Smooth muscle cell (in vitro differentiated cells): ENCODE measurements around the gene TRPM2. TPM values are rescaled to one million over a fixed set of nuclear protein-coding genes. Genes with fewer than 3 reads are reported as not detected.

Experiments
- DNase-seq: peaks from one replicate; lab custom pipeline; 2025; ENCODE audit not compliant: unreplicated experiment; lab: John Stamatoyannopoulos, UW
- H2AFZ ChIP-seq: fragments of 200-600 bp; sonication (generic); 2 replicates; pipeline ENCODE4 v1.6.0; 2016; ENCODE audit warnings: antibody characterized with exemption, low read depth, mild to moderate bottlenecking
- H3F3A ChIP-seq: fragments of 200-600 bp; sonication (generic); 2 replicates; pipeline ENCODE4 v1.6.0; 2017; ENCODE audit warnings: antibody characterized with exemption, low read depth
- H3K27ac ChIP-seq: fragments of 200-600 bp; sonication (generic); 2 replicates; pipeline ENCODE4 v1.5.1; 2016; ENCODE audit warnings: low read depth, mild to moderate bottlenecking
- H3K27me3 ChIP-seq: fragments of 200-600 bp; sonication (generic); 2 replicates; pipeline ENCODE4 v1.6.1; 2016; ENCODE audit warnings: low read depth, mild to moderate bottlenecking
- H3K36me3 ChIP-seq: fragments of 200-600 bp; sonication (generic); 2 replicates; pipeline ENCODE4 v1.5.1; 2016; ENCODE audit warnings: low read depth
- H3K4me1 ChIP-seq: fragments of 200-600 bp; sonication (generic); 2 replicates; pipeline ENCODE4 v1.5.1; 2016; ENCODE audit warnings: low read depth
- H3K4me2 ChIP-seq: fragments of 200-600 bp; sonication (generic); 2 replicates; pipeline ENCODE4 v1.6.0; 2016; ENCODE audit warnings: mild to moderate bottlenecking
- H3K4me3 ChIP-seq: fragments of 200-600 bp; sonication (generic); 2 replicates; pipeline ENCODE4 v1.5.1; 2016; ENCODE audit warnings: mild to moderate bottlenecking
- H3K79me2 ChIP-seq: fragments of 200-600 bp; sonication (generic); 2 replicates; pipeline ENCODE4 v1.6.0; 2016; ENCODE audit warnings: low read depth, mild to moderate bottlenecking
- H3K9ac ChIP-seq: fragments of 200-600 bp; sonication (generic); 2 replicates; pipeline ENCODE4 v1.6.0; 2016; ENCODE audit warnings: low read depth
- H3K9me3 ChIP-seq: fragments of 200-600 bp; sonication (generic); replicated peaks from 2 replicates; pipeline ENCODE4 v1.5.1; 2016; ENCODE audit warnings: low read depth
- H4K20me1 ChIP-seq: fragments of 200-600 bp; sonication (generic); 2 replicates; pipeline ENCODE4 v1.6.0; 2016; ENCODE audit warnings: low read depth
- CTCF ChIP-seq: fragments of 200-600 bp; sonication (generic); IDR thresholded peaks from 2 replicates; pipeline ENCODE4 v1.5.1; 2017; ENCODE audit warnings: borderline replicate concordance, mild to moderate bottlenecking, antibody characterized with exemption; ENCODE audit not compliant: insufficient read depth, poor library complexity, severe bottlenecking
- WGBS: methylation state at CpG from one replicate; pipeline ENCODE4 v1.1.7; 2016; ENCODE audit warnings: low lambda C conversion rate; 5-methylcytosine and 5-hydroxymethylcytosine counted together
- polyA plus RNA-seq: library from polyadenylated mRNA; unstranded; fragments of >200 nt; fragmentation: Nextera tagmentation; extraction: Ambion mirVana; gene quantifications from 2 replicates; pipeline ENCODE4 v1.2.1, GENCODE V29; 2016
- total RNA-seq: library from RNA; depleted of rRNA; stranded (reverse); fragments of >200 nt; gene quantifications from 2 replicates; pipeline ENCODE4 v1.2.3, GENCODE V29; 2014

The TRPM2 gene
- total and polyA plus RNA-seq, 2 experiments from 2014 or later: 0.31 TPM; not detected in 1

- no peaks in the 10 kb centered on the region for H3K36me3 ChIP-seq
- H3F3A ChIP-seq: no peaks in the 10 kb centered on the region
- H3K4me3 ChIP-seq: no peak overlapping the region
- H4K20me1 ChIP-seq: peaks cover 97% of the 10 kb centered on the region
- no peak overlapping the region for H3K4me2 ChIP-seq
- H3K27me3 ChIP-seq: no peaks in the 10 kb centered on the region
- H2AFZ ChIP-seq: no peak overlapping the region
- no peak for TF ChIP-seq CTCF
- no peak overlapping the region for H3K9ac ChIP-seq
- WGBS: 93% methylated on average over 8 of the region's 9 CpGs
- peaks cover 53% of the 10 kb centered on the region for H3K79me2 ChIP-seq
- DNase-seq: no peak
- no peak overlapping the region for H3K27ac ChIP-seq
- H3K9me3 ChIP-seq: no peaks in the 10 kb centered on the region
- peaks cover 8% of the 10 kb centered on the region for H3K4me1 ChIP-seq
Measured at GRCh38 chr21:44305691-44306090, 47.7 kb upstream of the TRPM2 start.

- no peak for TF ChIP-seq CTCF
- H3K4me2 ChIP-seq: no peak overlapping the region
- no peaks in the 10 kb centered on the region for H3F3A ChIP-seq
- H3K9ac ChIP-seq: no peak overlapping the region
- H3K27ac ChIP-seq: no peak overlapping the region
- no peak overlapping the region for H3K4me3 ChIP-seq
- H3K4me1 ChIP-seq: peaks cover 5% of the 10 kb centered on the region
- WGBS: 89% methylated on average over 18 of the region's 21 CpGs
- no peaks in the 10 kb centered on the region for H3K27me3 ChIP-seq
- H4K20me1 ChIP-seq: peaks cover 96% of the 10 kb centered on the region
- no peaks in the 10 kb centered on the region for H3K9me3 ChIP-seq
- DNase-seq: no peak
- no peak overlapping the region for H2AFZ ChIP-seq
- no peaks in the 10 kb centered on the region for H3K36me3 ChIP-seq
- peaks cover 38% of the 10 kb centered on the region for H3K79me2 ChIP-seq
Measured at GRCh38 chr21:44306936-44307704, 46.3 kb upstream of the TRPM2 start.

GRCh38 chr21:44310628-44311507 lies 42.6 kb upstream of the TRPM2 start:
- Histone ChIP-seq H3K27me3 (no peaks in the 10 kb centered on the region), H3K4me1 (no peaks in the 10 kb centered on the region), H4K20me1 (peaks cover 58% of the 10 kb centered on the region), H3K4me2 (no peak overlapping the region), H3K9ac (no peak overlapping the region), H3K9me3 (no peaks in the 10 kb centered on the region), H3K36me3 (no peaks in the 10 kb centered on the region), H3K4me3 (no peak overlapping the region), H2AFZ (no peak overlapping the region), H3K79me2 (peaks cover 9% of the 10 kb centered on the region), H3F3A (no peaks in the 10 kb centered on the region), H3K27ac (no peak overlapping the region)
- WGBS: 94% methylated on average over 26 of the region's 28 CpGs
- no peak for TF ChIP-seq CTCF
- no peak for DNase-seq
